Posterior cingulate gyrus (tissue), 11 donors: ENCODE results near the gene GPR180.
"Not testable (repeated sequence)": the region's sequence is repeated elsewhere in the genome, so short reads cannot be mapped to it uniquely, and the experiment has no call there.

ENCODE experiments used
- DNase-seq, 10 donors: peaks; one replicate each; pipeline versions ENCODE4 v3.0.0 to v3.0.0-alpha.2; 2020 to 2021; ENCODE audit warnings: mixed read lengths in 3 of 10
- intact Hi-C: fragments of 100-400 bp; cut with DNase I; formaldehyde crosslinking; loops from one replicate; pipeline ENCODE4 v1.15.1; 2023

GPR180 gene

DNA sequence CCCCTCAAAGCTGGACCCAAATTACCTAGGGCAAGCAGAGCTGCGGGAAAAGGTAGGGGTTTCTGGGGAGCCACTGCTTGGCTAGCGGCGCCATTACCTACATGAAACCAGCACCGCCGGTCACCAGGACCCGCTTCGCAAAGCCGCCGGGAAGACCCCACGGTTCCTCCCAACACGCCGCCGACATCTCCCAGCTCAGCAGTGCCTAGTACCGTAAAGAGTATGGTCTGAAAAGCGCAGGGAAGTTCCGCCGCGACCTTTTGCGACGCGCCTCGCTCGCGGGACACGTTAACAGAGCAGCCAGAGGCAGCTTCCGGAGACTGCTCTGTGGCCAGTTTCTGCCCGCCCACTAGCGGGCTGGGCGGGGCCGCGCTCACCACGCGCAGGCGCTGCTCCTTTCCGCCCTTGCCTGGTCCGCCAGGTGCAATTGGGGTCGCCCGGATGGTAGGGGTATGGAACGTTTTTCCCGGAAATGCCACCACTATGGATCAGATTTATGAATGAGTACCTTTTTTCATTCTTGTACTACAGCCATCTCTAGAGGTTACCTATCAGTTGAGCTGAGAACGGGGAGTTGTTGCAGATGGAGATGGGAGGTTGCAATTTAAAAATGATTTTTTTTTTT lies 5.6 kb upstream of the GPR180 start, which contains the start of gene TGDS:
Gene TGDS, minus strand, starts transcription at position 203 of the 625 bp plus-strand sequence. Its CDS starts 16 bp downstream, at position 187.
- peak; percentile 75 to 98 (median 88) for DNase-seq
- intact Hi-C loops: loop anchor here (5.0 kb wide), 1 partner anchor 44 kb away; no protein-coding TSS in a partner anchor

DNA sequence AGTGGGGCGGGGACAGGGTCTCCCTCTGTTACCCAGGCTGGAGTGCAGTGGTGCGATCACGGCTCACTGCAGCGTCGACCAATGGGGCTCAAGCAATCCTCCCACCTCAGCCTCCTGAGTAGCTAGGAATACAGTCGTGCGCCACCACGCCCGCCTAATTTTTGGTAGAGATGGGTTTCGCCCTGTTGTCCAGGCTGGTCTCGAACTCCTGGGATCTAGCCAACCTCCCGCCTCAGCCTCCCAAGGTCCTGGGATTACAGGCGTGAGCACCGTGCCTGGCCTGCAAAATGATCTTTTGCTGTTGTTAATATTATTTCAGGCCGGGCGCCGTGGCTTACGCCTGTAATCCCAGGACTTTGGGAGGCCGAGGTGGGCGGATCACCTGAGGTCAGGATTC lies 5.1 kb upstream of the GPR180 start:
- intact Hi-C loops: loop anchor here (5.0 kb wide), 1 partner anchor 44 kb away; no protein-coding TSS in a partner anchor
- peak in 4 of 10 donors; percentile 31 to 86 (median 52) for DNase-seq

DNA sequence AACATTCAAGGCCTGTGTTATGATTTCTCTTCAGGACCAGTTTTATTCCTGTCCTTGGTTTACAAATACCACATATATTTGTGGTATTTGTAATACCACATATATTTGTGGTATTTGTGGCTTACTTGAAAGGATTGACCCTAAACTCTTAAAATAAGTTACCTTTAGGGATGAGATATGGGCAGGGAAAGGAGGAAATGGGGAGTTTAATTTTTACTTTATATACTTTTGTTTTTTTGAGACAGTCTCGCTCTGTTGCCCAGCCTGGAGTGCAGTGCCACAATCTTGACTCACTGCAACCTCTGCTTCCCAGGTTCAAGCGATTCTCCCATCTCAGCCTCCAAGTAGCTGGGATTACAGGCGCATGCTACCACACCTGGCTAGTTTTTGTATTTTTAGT lies 3.4 kb upstream of the GPR180 start:
- DNase-seq: no peak
- intact Hi-C loops: loop anchor here (5.0 kb wide), 1 partner anchor 46 kb away; no protein-coding TSS in a partner anchor

DNA sequence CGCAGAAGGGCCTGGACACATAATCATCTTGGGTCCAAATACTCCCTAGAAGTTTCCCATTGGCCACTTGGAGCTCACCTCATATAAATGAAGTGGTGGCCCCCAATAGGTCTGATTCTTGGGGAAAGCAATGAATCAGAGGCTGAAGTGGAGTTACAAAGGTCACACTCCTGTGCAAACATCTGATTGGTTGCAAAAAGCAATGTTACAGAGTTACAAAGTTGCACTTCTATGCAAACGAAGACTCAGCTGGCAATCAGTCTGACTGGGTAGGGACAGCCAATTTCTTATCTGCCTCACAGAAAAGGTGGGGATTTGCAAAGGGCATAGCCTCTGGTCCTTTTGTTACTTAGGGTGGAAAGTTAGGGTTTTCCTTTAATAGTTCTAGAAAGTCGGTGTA lies 1.8 kb upstream of the GPR180 start:
- intact Hi-C loops: loop anchor here (5.0 kb wide), 1 partner anchor 48 kb away; no protein-coding TSS in a partner anchor
- no peak for DNase-seq

DNA sequence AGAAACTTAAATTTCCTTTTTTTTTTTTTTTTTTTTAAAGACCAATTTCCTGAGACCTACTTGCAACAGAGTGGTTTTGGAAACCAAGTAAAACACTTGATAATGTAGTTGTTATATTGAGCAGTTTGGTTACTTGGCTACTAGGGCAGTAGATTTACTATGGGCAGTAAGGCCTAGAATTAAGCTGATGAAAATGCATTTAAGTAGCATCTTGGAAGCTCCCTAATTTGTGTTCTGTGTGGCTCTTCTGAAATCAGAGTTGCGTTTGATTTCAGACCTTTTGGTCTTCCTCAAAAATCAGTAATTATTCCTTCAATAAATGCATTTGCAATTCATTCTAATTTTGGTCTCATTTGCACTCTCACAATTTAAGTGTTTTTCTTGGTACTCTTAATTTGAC lies 810 bp downstream of the GPR180 start:
- no peak for DNase-seq
- intact Hi-C loops: no loop called here

DNA sequence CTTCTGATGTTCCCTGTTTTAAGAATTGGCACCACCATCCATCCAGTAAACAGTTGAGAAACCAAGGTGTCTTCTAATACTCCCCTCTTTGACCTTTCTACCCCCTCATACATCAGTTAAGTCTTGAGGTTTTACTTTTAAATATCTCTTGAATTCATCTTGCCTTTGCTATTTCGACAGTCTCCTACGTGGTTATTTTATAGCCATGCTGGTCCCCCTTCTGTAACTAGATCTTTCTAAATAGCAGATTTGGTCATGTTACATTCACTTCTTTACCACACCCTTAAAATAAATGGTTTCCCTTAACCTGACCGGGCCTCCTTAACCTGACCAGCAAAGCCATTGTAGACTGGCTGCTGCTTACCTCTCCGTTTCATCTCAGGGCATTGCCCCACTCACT lies 5.4 kb downstream of the GPR180 start:
- no peak for DNase-seq
- intact Hi-C loops: no loop called here

DNA sequence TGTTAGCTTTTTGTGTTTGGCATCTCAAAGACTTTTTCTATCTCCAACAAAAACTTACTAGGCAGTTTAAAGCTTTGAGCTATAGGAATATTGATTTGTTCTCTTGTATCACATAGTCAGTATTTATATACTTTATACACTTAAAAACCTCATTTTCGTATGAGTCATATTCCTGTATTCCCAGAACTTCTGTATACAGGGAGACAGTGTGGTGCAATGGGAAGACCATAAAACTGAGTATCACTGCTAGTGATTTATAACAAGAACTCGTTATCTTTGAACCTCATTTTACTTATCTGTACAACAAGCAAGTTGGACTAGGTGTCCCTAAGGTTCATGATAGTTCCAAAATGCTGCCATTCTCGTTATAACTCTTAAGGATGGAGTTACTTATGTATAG lies 6.3 kb downstream of the GPR180 start:
- DNase-seq: no peak
- intact Hi-C loops: no loop called here

DNA sequence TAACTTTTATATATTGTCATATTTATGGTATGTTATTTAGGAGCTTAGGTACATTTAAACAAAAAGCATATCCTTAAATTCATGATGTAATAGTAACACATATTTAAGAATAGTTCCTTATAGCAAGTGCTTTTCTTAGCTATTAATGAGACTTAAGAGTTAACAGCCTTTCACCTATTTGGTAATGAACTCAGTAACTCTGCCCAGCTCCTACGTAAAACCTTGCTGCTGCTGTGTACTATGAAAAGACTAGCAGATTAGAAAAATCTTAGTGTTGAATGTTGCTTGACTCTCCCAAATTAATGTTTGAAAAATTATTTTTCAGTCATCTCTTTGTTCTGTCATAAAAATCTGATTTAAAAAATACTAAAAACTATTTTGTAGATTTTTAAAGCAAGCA lies 6.9 kb downstream of the GPR180 start:
- DNase-seq: no peak
- intact Hi-C loops: no loop called here

DNA sequence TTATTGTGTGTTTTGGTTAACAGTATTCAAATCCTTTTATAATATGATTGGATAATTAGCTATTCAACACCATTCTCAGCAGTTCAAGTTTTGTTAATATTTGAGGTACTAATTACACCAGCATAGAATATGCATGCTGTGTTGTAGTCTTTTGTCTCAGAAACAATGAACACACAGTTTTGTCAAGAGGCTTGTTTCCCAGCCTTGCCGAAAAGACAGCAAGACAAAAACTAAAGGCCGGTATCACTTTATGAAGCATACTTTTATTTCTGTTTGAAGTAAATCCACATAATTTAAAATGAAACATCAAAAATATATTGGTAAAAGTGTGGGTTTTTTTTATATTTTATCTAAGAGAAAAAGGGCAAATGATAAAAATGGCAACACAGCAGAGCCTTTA lies 7.5 kb downstream of the GPR180 start:
- no peak for DNase-seq
- intact Hi-C loops: no loop called here

DNA sequence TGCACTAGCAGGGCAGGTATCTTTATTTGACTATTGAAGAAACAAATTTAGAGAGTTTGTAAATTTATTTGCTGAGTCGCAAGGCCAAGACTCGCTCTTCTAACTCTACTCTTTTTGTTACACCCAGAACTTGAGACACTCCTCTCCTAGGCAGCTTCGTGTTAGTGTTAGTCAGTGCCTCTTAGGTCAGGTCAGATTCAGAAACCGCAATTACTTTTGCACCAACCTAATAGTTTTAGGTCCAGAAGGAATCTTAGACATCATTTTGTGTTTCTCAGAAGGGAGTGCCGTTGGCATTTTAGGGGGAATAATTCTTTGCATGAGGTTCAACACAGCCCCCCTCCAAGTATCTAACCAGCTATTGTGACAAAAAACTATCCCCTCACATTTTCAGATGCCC lies 8.8 kb downstream of the GPR180 start:
- intact Hi-C loops: no loop called here
- DNase-seq: no peak

DNA sequence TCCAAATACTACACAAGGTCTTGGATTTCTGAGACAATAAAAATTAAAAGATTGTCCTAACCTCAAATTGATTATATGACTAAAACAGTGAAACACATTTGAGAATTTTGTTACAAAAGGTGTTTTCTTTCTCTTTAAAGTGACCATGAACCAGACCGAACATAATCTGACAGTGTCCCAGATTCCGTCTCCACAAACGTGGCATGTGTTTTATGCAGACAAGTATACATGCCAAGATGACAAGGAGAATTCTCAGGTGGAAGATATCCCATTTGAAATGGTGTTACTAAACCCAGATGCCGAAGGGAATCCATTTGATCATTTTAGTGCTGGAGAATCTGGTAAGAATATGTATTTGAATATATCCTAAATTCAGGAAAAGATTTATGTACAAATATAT lies 10.4 kb downstream of the GPR180 start:
- intact Hi-C loops: no loop called here
- no peak for DNase-seq

DNA sequence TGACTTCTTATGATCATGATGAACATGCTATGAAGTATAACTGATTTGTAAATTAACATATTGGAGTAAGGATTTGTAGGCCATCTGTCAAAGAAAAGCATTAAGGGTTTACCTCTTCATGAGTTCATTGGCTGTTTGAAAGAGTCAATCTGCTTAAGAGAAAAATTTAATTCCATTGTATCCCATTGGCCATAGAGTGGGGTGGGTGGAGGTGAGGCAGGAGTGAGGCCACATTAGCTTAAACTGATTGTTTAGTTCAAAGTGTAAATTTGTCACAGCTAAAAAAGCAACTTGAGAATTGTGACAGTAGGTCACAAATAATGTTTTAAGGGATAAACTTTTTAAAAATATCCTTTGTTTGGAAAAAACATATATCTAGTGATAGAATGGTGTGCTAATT lies 11.4 kb downstream of the GPR180 start:
- intact Hi-C loops: no loop called here
- no peak for DNase-seq

DNA sequence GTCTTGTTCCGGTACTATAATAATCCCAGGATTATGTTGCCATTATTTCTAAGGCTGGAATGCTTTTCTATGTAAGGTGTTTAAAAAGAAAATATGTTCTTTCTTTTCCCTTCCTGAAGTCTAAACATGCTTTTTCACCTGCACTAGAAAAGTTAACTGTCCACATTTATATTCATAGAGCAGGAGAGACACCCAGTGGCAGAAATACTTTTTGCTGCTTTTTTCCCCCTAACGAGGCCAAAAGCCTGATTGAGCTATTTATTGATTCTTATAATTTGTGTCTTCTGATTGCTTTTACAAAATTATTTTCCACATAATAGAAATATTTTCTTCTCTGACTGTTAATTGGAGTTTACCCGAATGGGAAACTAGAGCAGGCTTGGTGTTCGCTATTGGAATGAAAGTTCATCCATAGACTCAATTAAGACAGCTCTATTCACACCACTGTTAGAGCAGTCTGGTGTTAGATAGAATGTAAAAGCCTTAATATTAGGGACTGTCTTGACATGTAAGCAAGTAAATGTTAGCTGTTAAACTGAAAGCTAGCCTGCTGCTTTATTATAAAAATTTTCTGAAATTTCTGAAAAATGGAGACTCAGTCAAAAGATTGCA lies 15.8 kb downstream of the GPR180 start:
- peak in 1 of 10 donors; percentile 21 for DNase-seq
- intact Hi-C loops: loop anchor here (1.0 kb wide), 1 partner anchor 182 kb away; no protein-coding TSS in a partner anchor

DNA sequence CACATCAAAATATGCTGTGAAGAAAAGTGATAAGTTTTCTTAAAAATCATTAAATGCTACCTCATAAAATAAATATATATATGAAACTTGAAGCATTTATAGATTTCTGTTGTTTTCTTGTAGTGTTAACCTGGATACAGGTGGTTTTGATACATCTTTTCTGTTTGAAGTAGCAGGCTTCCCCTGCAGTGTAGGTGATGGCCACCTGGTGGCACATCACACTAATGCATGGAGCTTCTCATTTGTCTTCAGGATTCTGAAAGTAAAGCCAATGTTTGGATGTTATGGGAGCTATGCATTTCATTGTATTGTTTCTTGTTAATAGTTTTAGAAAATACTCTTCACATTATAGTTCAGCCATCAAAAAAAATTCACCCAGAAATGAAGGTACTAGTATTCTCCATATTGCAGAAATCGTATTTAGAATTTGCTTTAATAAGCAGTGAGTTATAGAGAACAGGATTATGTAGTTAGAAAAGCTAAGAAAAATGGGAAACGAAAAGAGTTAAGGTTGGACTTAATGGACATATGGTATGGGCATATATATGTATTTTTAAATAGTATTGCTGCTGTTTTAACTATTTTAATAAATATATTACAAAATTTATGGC lies 18.7 kb downstream of the GPR180 start:
- peak in 3 of 10 donors; percentile 14 to 85 (median 19) for DNase-seq
- intact Hi-C loops: no loop called here

DNA sequence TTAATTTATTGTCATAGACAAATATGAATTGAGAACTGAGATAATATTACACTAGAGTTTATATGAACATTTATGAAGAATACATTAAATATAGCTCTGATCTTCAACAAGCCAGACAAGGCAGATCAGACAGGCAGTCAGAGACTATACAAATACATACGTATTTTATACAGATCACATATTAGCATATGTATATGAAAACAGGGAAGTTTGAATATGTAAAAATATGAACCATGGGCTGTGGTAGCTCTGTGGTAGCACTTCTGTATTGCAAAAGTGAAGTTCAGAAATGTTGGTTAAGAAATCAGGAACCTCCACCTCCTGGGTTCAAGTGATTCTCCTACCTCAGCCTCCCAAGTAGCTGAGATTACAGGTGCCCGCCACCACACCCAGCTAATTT lies 20.7 kb downstream of the GPR180 start:
- intact Hi-C loops: no loop called here
- no peak for DNase-seq

DNA sequence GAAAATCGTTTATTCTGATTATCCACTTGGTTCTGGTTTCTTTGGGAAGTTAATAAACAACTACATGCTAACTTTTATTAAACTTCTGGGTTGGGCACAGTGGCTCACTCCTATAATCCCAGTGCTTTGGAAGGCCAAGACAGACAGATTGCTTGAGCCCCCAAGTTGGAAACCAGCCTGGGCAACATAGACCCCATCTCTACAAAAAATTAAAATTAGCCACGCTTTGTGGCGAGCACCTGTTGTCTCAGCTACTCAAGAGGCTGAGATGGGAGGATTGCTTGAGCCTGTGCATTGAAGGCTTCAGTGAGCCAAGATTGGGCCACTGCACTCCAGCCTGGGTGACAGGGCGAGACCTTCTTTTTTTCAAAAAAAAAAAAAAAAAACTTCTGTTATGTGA lies 21.7 kb downstream of the GPR180 start:
- intact Hi-C loops: no loop called here
- no peak for DNase-seq

DNA sequence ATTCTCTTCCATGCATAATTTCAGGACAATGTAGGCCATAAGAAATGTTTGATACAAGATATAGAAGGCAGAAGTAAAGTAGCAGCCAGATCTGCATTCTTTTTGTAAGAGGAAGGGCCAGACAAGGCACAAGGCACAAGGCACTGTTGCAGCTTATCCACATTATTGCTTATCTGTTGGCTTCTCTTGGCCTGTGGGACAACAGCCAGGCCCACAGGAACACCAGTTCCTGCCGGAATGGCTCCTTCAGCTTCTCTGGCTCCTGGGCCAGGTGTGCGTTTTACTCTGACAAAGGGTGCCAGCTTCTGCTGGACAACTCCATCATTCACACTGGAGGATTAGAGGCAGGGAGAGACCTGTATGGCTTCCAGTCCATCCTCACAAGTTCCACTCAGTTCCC lies 29.2 kb downstream of the GPR180 start:
- intact Hi-C loops: no loop called here
- DNase-seq: no peak

DNA sequence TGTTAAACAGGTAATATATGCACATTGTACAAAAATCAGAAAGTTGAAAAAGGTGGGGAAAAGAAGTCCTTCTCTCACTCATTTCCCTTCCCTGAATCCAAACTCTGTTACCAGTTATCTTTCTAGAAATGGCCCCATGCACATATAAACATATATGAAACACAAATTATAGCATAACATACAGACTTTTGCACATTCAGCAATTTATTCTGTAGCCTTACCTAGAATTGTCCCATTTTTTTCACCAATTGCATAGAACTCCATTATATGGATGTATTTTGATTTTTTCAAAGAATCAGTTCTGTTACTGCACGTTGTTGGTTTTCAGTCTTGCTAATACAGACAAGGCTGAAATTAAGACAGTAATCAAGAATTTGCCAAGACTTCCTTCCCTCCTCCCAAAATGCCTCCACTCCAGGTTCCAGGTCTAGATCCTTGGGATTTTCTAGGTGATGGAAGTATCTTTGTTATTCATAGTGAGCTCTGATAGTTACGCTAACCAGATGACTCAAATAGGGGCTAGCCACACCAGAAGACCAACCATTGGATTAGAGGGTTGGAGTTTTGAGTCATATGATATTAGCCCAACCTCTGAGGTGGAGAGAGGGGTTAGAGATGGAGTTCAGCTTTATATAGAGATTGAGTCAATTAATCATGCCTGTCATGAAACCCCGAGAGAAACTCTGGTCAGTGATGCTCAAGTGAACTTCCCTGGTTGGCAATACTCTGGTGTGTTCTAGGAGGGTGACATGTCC lies 30.7 kb downstream of the GPR180 start:
- intact Hi-C loops: no loop called here
- DNase-seq: no peak

DNA sequence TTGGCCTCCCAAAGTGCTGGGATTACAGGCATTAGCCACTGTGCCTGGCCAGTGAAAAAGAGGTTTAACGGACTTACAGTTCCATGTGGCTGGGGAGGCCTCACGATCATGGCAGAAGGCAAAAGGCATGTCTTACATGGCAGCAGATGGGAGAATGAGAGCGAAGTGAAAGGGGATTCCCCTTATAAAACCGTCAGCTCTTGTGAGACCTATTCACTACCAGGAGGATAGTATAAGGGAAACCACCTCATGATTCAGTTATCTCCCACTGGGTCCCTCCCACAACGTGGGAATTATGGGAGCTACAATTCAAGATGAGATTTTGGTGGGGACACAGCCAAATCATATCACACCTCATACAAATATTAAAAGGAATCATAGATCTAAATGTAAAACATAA lies 34.4 kb downstream of the GPR180 start:
- intact Hi-C loops: not testable (repeated sequence)

DNA sequence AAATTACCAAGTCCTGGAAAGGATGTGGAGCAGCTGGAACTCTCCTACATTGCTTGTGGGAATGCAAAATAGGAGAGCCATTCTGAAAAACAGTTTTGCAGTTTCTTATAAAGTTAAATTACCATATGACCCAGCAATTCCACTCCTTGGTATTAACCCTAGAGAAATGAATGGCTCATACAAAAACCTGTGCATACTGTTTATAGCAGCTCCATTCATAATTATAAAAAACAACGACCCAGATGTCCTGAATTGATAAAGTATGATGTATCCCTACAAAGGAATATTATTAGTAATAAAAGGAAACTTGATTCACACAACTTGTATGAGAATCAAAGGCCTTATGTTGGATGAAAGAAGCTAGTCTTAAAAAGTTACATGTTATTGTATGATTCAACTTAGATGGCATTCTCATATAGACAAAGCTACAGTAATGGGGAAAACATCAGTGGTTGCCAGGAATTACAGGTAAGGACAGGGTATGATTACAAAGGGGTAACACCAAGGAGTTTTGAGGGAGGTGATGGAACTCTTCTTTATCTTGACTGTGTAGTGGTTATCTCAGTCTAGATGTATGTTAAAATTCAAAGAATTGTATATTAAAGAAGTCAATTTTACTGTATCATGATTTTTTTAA lies 35.4 kb downstream of the GPR180 start:
- no peak for DNase-seq
- intact Hi-C loops: no loop called here

More for the DNA sequence above, 34.4 kb downstream of the GPR180 start:
- DNase-seq: not testable (repeated sequence)
